WTC11 (cell line): ENCODE data around the gene RAD50. TPM values are rescaled to one million over a fixed set of nuclear protein-coding genes. Genes with fewer than 3 reads are reported as not detected.
A peak's percentile ranks its signal among the peaks of the same experiment; 100 is the strongest.

ENCODE experiments used
- ATAC-seq: fragments of 200-7000 bp; cut with Tn5 transposase; 2 replicates; pipeline ENCODE4 v1.10.0; 2021; ENCODE audit warnings: mild to moderate bottlenecking, moderate library complexity
- CTCF ChIA-PET: fragments of 300-600 bp; sonication (Branson Sonifier 250); formaldehyde crosslinking; loops from one replicate; lab custom pipeline; 2021; ENCODE audit warnings: antibody characterized with exemption; lab: Charles Lee
- POLR2A ChIA-PET: fragments of 350-600 bp; sonication (Branson Sonifier 250); formaldehyde crosslinking; loops from one replicate; lab custom pipeline; 2021; ENCODE audit warnings: antibody characterized with exemption; lab: Charles Lee
- DNase-seq: peaks from one replicate; pipeline ENCODE4 v3.0.0; 2021; ENCODE audit warnings: low spot score
- H3K27ac Mint-ChIP-seq: 2 replicates; pipeline ENCODE4 v1.8.0; 2021; ENCODE audit warnings: mixed read lengths
- H3K27me3 Mint-ChIP-seq: 2 replicates; pipeline ENCODE4 v1.8.0; 2021; ENCODE audit warnings: low read depth, mild to moderate bottlenecking, moderate library complexity, mixed read lengths
- H3K36me3 Mint-ChIP-seq: 2 replicates; pipeline ENCODE4 v1.8.0; 2021; ENCODE audit warnings: mixed read lengths
- H3K4me1 Mint-ChIP-seq: 2 replicates; pipeline ENCODE4 v1.8.0; 2022; ENCODE audit warnings: mixed read lengths
- H3K4me3 Mint-ChIP-seq: 2 replicates; pipeline ENCODE4 v1.8.0; 2021; ENCODE audit warnings: mild to moderate bottlenecking, moderate library complexity, mixed read lengths
- H3K9me3 Mint-ChIP-seq: 2 replicates; pipeline ENCODE4 v1.8.0; 2021; ENCODE audit warnings: mixed read lengths
- ELF4 ChIP-seq: sonication (generic); formaldehyde crosslinking; IDR thresholded peaks from 2 replicates; pipeline ENCODE4 v1.8.1; 2022; ENCODE audit warnings: low read depth, mild to moderate bottlenecking, moderate library complexity, missing genetic modification reagents
- FOXP1 ChIP-seq: sonication (generic); formaldehyde crosslinking; IDR thresholded peaks from 2 replicates; pipeline ENCODE4 v1.8.0; 2022; ENCODE audit warnings: missing genetic modification reagents, mild to moderate bottlenecking, moderate library complexity, borderline replicate concordance
- GABPB1 ChIP-seq: sonication (generic); formaldehyde crosslinking; IDR thresholded peaks from 2 replicates; pipeline ENCODE4 v1.8.1; 2023; ENCODE audit warnings: mild to moderate bottlenecking, missing genetic modification reagents
- MAX ChIP-seq: sonication (generic); formaldehyde crosslinking; IDR thresholded peaks from 2 replicates; pipeline ENCODE4 v1.8.0; 2022; ENCODE audit warnings: mild to moderate bottlenecking, missing genetic modification reagents
- ZNF512 ChIP-seq: sonication (generic); formaldehyde crosslinking; IDR thresholded peaks from 2 replicates; pipeline ENCODE4 v1.8.1; 2022; ENCODE audit warnings: missing genetic modification reagents, borderline replicate concordance
- total RNA-seq: library from RNA; stranded (reverse); gene quantifications from 3 replicates; pipeline ENCODE4 v1.2.3, GENCODE V29; 2021
- TF ChIP-seq, protein P1 (sequence below): fragments of 200-600 bp; IDR thresholded peaks from 2 replicates; pipeline ENCODE4 v1.8.0; 2022; ENCODE audit warnings: antibody characterized with exemption
- TF ChIP-seq, protein P2 (sequence below): fragments of 250-450 bp; sonication (Bioruptor Pico); conservative IDR thresholded peaks from 2 replicates; pipeline ENCODE4 v1.9.0; 2021; ENCODE audit warnings: mild to moderate bottlenecking
- TF ChIP-seq, protein P3 (sequence below): fragments of 250-450 bp; sonication (Bioruptor Pico); IDR thresholded peaks from 2 replicates; pipeline ENCODE4 v1.8.0; 2021; ENCODE audit warnings: mild to moderate bottlenecking

The RAD50 gene
- total RNA-seq, 1 experiment from 2014 or later, result 31.1 TPM

DNA sequence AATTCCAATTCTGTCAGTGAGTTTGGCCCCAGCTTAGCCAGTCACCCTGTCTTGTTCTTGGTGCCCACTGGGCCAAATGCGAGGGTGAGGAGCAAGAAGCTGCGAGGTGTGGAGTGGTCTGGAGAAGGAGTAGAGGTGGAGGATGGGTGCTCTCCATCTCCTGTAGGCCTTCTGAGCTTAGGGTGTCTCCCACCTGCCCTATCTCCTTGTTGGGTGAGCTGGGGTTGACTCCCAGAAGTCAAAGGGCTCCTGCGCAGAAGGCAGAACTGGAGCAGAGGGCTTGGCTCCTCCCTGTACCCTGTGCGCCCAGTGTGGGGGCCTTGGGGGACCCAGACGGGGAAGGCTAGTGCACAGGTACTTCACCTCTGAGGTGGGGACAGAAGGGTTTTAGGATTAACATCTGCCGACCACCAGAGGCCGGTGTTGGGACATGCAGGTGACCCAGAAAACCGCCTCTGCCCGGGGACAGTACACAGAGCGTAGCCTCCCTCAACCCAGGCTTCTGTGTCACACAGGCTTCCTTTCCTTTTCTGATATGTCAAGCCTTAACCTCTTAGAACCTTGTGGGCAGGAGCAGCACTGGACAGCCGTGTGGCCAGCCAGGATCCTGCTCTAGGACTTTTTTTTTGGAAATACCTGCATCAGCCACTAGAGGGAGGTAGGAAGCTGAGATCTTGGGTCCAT lies 30.3 kb upstream of the RAD50 start:
- POLR2A ChIA-PET, result no interaction called here
- peak; percentile 86 for ATAC-seq
- peaks cover 2% of the 10 kb centered on the region; the same call in 1 of the 2 replicates for H3K9me3 Mint-ChIP-seq
- CTCF ChIA-PET, result interaction anchor here (0.6 to 2.7 kb wide), 58 partner anchors 10 to 339 kb away, joined by 3 to 26 read pairs (median 5); partner anchors contain the start of genes CCNI2, IRF1, KIF3A and P4HA2
- peak overlapping the region; percentile 52 for H3K4me3 Mint-ChIP-seq
- no peaks in the 10 kb centered on the region for H3K4me1 Mint-ChIP-seq
- TF ChIP-seq, protein P1, sequence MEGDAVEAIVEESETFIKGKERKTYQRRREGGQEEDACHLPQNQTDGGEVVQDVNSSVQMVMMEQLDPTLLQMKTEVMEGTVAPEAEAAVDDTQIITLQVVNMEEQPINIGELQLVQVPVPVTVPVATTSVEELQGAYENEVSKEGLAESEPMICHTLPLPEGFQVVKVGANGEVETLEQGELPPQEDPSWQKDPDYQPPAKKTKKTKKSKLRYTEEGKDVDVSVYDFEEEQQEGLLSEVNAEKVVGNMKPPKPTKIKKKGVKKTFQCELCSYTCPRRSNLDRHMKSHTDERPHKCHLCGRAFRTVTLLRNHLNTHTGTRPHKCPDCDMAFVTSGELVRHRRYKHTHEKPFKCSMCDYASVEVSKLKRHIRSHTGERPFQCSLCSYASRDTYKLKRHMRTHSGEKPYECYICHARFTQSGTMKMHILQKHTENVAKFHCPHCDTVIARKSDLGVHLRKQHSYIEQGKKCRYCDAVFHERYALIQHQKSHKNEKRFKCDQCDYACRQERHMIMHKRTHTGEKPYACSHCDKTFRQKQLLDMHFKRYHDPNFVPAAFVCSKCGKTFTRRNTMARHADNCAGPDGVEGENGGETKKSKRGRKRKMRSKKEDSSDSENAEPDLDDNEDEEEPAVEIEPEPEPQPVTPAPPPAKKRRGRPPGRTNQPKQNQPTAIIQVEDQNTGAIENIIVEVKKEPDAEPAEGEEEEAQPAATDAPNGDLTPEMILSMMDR, result peak; percentile 89; the same call in 1 of the 2 replicates
- TF ChIP-seq GABPB1 (CRISPR knock-in tag) (no peak), MAX (CRISPR knock-in tag) (peak; percentile 29; the same call in 1 of the 2 replicates)
- TF ChIP-seq, all 79 proteins: peak for 2
- Mint-ChIP-seq H3K27me3 (no peaks in the 10 kb centered on the region; the same call in 1 of the 2 replicates), H3K27ac (no peak overlapping the region), H3K36me3 (no peaks in the 10 kb centered on the region)
- DNase-seq, result peak; percentile 42

DNA sequence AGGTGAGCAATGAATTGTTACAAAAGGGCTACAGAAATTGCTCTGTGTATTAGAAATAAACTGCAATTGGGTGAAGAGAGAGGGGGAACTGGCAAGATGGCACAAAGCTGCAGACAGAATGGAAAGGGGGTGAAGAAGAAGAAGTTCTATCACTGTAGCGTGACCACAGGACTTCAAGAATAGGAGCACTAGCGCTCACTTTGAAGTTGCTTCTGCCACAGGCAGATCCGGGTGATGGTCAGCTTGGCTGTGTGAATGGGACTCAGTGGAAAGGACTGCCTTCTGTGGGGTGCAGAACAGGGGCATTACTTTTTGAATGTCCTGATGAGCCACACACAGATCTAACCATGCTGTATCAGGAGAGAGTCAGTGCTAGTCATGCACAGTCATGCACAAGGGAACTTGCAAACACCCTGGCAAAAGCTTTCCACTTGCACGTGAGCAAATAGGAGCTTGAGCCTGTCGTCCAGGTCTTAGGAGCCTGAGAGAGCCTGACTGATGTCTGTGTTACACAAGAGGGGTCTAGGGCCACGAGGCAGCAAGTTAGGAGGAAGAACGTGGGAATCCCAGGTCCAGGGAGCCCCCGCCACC lies 29.7 kb upstream of the RAD50 start:
- Mint-ChIP-seq H3K36me3 (no peaks in the 10 kb centered on the region), H3K27ac (no peak overlapping the region), H3K27me3 (no peaks in the 10 kb centered on the region; the same call in 1 of the 2 replicates), H3K9me3 (no peaks in the 10 kb centered on the region), H3K4me3 (peak overlapping the region; percentile 52), H3K4me1 (no peaks in the 10 kb centered on the region)
- no peak for DNase-seq
- TF ChIP-seq, protein P1, result peak; percentile 52; the same call in 1 of the 2 replicates
- TF ChIP-seq FOXP1 (CRISPR knock-in tag), result no peak
- TF ChIP-seq, protein P2, sequence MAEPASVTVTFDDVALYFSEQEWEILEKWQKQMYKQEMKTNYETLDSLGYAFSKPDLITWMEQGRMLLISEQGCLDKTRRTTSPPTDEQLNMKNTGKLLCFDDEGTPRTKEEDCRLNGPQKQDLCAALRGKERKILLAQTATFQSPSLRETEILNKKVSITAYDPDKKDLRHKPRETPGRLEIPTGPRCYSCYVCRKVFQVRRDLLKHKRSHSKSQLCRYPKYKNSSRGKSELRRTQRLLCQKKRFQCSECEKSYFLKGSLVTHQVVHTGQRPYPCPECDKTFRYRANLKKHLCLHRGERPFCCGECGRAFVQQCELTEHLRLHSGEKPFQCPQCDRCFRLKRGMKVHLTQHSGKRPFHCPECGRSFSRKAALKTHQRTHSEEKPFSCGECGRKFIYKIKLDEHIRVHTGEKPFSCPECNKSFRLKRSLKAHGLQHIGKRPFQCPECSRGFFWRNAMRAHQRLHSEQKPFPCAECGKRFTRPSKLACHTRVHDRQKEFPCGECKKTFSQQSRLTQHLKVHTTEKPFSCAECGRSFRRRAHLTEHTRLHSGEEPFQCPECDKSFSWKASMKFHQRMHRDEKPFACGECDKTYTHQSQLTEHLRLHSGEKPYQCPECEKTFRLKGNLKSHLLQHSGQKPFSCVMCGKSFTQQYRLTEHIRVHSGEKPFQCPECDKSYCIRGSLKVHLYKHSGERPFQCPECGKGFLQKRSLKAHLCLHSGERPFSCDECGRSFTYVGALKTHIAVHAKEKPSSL, result no peak
- ATAC-seq, result peak; percentile 7; the same call in 1 of the 2 replicates
- ChIA-PET CTCF (interaction anchor here (0.6 to 2.7 kb wide), 58 partner anchors 10 to 339 kb away, joined by 3 to 26 read pairs (median 5); partner anchors contain the start of genes CCNI2, IRF1, KIF3A and P4HA2), POLR2A (no interaction called here)

GRCh38 chr5:132528021-132528420 lies 28.8 kb upstream of the RAD50 start:
- H3K36me3 Mint-ChIP-seq, result no peaks in the 10 kb centered on the region
- ChIA-PET POLR2A (no interaction called here), CTCF (interaction anchor here (1.2 to 2.5 kb wide), 9 partner anchors 9 to 295 kb away, joined by 4 to 26 read pairs (median 9); partner anchors contain the start of gene KIF3A)
- DNase-seq (no peak), ATAC-seq (no peak)
- H3K27me3 Mint-ChIP-seq, result peaks cover 2% of the 10 kb centered on the region; the same call in 1 of the 2 replicates
- H3K4me1 Mint-ChIP-seq, result no peaks in the 10 kb centered on the region
- TF ChIP-seq, protein P3, sequence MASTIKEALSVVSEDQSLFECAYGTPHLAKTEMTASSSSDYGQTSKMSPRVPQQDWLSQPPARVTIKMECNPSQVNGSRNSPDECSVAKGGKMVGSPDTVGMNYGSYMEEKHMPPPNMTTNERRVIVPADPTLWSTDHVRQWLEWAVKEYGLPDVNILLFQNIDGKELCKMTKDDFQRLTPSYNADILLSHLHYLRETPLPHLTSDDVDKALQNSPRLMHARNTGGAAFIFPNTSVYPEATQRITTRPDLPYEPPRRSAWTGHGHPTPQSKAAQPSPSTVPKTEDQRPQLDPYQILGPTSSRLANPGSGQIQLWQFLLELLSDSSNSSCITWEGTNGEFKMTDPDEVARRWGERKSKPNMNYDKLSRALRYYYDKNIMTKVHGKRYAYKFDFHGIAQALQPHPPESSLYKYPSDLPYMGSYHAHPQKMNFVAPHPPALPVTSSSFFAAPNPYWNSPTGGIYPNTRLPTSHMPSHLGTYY (CRISPR knock-in tag), result no peak
- TF ChIP-seq ELF4 (CRISPR knock-in tag), result no peak
- TF ChIP-seq ZNF512 (CRISPR knock-in tag), result no peak
- no peak overlapping the region for H3K27ac Mint-ChIP-seq
- H3K4me3 Mint-ChIP-seq, result no peak overlapping the region
- no peaks in the 10 kb centered on the region for H3K9me3 Mint-ChIP-seq
